ENCODE results near the gene RAP1GAP. TPM values are rescaled to one million over a fixed set of nuclear protein-coding genes. Genes with fewer than 3 reads are reported as not detected.

The RAP1GAP gene
- total and polyA plus RNA-seq, 4 donors = 17.1 to 103 (median 66.7) TPM

- WGBS (ENCODE audit: insufficient coverage) = 32% methylated on average over 33 of the region's 37 CpGs
- H3K9me3 ChIP-seq (ENCODE audit: control insufficient read depth, insufficient read depth, low read length) = no peaks in the 10 kb centered on the region
- H3K4me1 ChIP-seq (ENCODE audit: control insufficient read depth, insufficient read depth, low read length) = peaks cover 6% of the 10 kb centered on the region
- peaks cover 97% of the 10 kb centered on the region for H3K36me3 ChIP-seq (ENCODE audit: control insufficient read depth, insufficient read depth, low read length)
- no peaks in the 10 kb centered on the region for H3K27me3 ChIP-seq (ENCODE audit: control insufficient read depth, insufficient read depth, low read length)
- H3K27ac ChIP-seq (ENCODE audit: low read depth, low read length) = no peak overlapping the region
- DNase-seq (ENCODE audit: low read depth in 4 of 6, low spot score in 6 of 6) = peak in 2 of 6 donors; percentile 70 to 81
- H3K4me3 ChIP-seq (ENCODE audit: low read depth, low read length) = no peak overlapping the region
Observed at GRCh38 chr1:21607549-21608529, 61.3 kb downstream of the RAP1GAP start.

DNA sequence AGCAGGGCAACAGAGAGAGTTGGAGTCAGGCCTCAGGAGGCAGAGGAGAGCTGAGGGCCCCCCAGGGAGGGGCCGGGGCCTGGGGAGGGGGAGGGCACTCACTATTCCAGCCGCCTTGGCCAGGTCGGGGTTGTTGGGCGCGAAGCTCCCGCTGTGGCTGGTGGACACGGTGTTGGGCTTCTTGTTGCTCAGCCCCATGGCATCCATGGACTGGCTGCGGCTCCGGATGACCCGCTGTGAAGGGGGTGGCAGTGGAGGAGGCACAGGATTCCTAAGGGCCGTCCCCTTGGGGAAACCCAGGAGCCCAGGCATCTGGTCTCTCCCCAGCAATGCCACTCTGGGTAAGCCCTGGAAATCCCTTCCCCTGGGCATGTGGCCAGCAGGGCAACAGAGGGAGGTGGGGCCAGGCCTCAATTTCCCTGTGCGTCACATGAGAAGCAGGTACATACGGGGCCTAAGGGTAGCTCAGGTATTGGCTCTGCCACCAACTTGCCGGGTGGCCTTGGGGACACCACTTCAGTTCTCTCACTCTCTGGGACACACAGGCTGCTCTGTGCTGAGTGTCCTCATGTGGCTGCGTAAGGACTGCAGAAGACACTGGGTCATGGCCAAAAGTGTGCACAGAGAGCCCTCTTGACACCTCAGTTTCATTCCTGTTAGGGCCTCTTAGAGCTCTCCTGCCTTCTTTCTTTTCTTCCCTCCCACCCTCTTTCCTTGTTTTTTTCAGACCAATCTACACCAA lies 63.0 kb downstream of the RAP1GAP start:
- no peak for DNase-seq (ENCODE audit: low read depth in 4 of 6, low spot score in 6 of 6)
- H3K4me3 ChIP-seq (ENCODE audit: low read depth, low read length) = no peak overlapping the region
- 81% methylated on average over 14 of the region's 15 CpGs for WGBS (ENCODE audit: insufficient coverage)
- H3K4me1 ChIP-seq (ENCODE audit: control insufficient read depth, insufficient read depth, low read length) = peaks cover 6% of the 10 kb centered on the region
- H3K36me3 ChIP-seq (ENCODE audit: control insufficient read depth, insufficient read depth, low read length) = peaks cover 97% of the 10 kb centered on the region
- no peaks in the 10 kb centered on the region for H3K27me3 ChIP-seq (ENCODE audit: control insufficient read depth, insufficient read depth, low read length)
- H3K27ac ChIP-seq (ENCODE audit: low read depth, low read length) = no peak overlapping the region
- H3K9me3 ChIP-seq (ENCODE audit: control insufficient read depth, insufficient read depth, low read length) = no peaks in the 10 kb centered on the region

DNA sequence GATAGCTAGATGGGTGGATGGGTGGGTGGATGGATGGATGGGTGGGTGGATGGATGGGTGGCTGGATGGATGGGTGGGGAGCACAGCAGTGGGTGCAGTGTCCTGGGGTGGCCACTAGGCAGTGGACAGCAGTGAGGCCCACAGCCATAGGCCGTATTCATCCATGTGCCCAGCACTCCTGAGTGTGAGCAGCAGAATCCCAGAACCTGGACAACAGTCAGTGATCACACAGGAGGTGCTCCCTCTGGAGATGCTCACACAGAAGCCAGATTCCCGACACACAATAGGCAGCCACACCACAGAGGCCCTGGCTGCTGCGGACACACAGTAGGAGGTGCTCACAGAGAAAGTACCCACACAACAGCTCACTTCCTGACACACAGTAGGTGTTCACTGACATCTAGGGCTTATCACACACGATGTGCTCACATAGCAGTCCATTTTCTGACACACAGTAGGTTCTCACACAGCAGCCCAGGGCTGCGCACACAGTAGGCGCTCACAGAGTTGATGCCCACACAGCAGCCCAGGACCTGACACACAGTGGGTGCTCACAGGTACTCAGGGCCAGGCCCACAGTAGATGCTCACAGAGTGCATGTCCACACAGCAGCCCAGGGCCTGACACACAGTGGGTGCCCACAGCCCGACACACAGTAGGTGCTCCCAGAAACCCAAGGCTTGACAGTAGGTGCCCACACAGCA lies 64.0 kb downstream of the RAP1GAP start:
- H3K4me3 ChIP-seq (ENCODE audit: low read depth, low read length) = no peak overlapping the region
- H3K36me3 ChIP-seq (ENCODE audit: control insufficient read depth, insufficient read depth, low read length) = peaks cover 91% of the 10 kb centered on the region
- no peaks in the 10 kb centered on the region for H3K27me3 ChIP-seq (ENCODE audit: control insufficient read depth, insufficient read depth, low read length)
- WGBS (ENCODE audit: insufficient coverage) = 91% methylated on average over 7 of the region's 7 CpGs
- no peak overlapping the region for H3K27ac ChIP-seq (ENCODE audit: low read depth, low read length)
- H3K9me3 ChIP-seq (ENCODE audit: control insufficient read depth, insufficient read depth, low read length) = no peaks in the 10 kb centered on the region
- DNase-seq (ENCODE audit: low read depth in 4 of 6, low spot score in 6 of 6) = no peak
- H3K4me1 ChIP-seq (ENCODE audit: control insufficient read depth, insufficient read depth, low read length) = peaks cover 6% of the 10 kb centered on the region

DNA sequence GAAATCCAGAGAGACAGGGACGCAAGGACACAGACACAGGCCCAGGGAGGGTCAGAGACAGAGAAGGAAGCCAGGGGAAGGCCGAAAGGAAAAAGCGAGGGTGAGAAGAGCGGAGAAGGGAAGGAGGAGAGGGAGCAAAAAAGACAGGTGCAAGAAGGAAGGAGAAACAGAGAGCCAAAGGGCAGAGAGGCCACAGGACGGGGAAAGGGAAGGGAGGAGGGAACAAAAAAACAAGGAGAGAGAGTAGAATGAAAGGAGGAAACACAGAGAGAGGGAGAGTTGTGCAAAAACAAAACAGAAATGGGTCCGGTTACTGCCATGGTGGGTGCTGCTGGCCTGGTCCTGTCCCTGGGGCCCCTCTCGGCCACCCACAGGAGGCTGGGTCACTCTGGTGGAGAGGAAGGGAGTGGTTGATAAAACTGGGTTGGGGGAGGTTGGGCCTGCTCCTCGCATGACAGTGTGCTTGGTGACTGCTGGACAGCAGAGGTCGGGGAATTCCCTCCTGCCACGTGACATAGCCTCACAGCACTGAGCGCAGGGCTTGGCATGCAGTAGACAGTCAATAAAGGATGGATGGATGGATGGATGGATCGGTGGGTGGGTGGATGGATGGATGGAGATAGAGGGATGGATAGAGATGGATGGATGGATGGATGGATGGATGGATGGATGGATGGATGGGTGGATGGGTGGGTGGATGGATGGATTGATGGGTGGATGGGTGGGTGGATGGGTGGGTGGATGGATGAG lies 64.8 kb downstream of the RAP1GAP start:
- Histone ChIP-seq H3K4me1 (ENCODE audit: control insufficient read depth, insufficient read depth, low read length) (peaks cover 6% of the 10 kb centered on the region), H3K27me3 (ENCODE audit: control insufficient read depth, insufficient read depth, low read length) (no peaks in the 10 kb centered on the region), H3K4me3 (ENCODE audit: low read depth, low read length) (no peak overlapping the region), H3K27ac (ENCODE audit: low read depth, low read length) (no peak overlapping the region), H3K9me3 (ENCODE audit: control insufficient read depth, insufficient read depth, low read length) (no peaks in the 10 kb centered on the region), H3K36me3 (ENCODE audit: control insufficient read depth, insufficient read depth, low read length) (peaks cover 91% of the 10 kb centered on the region)
- DNase-seq (ENCODE audit: low read depth in 4 of 6, low spot score in 6 of 6) = no peak
- 89% methylated on average over 12 of the region's 12 CpGs for WGBS (ENCODE audit: insufficient coverage)

DNA sequence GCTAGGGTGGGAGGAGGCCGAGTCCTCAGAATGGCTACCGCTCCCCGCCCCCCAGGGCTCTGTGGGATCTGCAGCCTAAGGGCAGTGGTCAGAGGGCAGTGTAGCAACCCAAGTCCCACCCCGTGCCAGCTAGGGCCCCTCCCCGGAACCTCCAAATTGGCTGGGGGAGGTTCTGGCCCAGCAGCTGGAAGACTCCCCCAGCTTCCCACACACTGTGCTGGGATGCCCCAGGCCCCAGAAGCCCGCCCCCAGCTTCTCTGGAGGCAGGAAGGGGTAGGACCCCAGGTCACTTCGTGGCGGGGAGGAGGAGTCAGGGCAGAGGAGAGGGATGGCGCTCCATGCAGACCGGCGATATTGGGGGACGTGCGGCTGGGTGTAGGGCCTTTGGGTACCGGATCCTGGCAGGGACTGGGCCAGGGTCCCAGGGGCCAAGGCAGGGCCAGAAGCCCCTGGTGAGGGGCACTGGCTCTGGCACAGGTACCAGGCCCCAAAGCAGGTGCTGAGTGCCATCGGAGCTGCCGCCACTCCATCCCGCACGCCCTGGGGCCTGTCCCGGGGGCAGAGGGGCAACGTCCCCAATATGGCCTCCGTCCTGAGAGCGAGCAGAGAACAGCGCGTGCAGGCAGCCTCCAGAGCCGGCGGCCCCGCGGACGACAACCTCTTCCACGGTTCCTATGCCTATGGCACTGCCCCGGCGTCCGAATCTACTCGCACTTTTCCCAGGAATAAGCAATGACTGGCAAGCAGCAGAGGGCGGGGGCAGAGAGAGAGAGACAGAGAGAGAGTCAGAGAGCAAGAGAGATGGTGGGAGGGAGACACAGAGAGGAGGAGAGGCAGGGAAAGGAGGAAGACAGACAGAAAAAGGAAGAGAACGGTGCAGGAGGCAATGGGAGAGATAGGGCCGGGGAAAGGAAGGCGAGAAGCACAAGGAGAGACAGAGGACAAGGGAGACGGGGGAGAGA lies 65.7 kb downstream of the RAP1GAP start:
- peaks cover 6% of the 10 kb centered on the region for H3K4me1 ChIP-seq (ENCODE audit: control insufficient read depth, insufficient read depth, low read length)
- DNase-seq (ENCODE audit: low read depth in 4 of 6, low spot score in 6 of 6) = no peak
- 80% methylated on average over 35 of the region's 39 CpGs for WGBS (ENCODE audit: insufficient coverage)
- no peak overlapping the region for H3K4me3 ChIP-seq (ENCODE audit: low read depth, low read length)
- no peaks in the 10 kb centered on the region for H3K9me3 ChIP-seq (ENCODE audit: control insufficient read depth, insufficient read depth, low read length)
- H3K36me3 ChIP-seq (ENCODE audit: control insufficient read depth, insufficient read depth, low read length) = peaks cover 91% of the 10 kb centered on the region
- H3K27ac ChIP-seq (ENCODE audit: low read depth, low read length) = no peak overlapping the region
- no peaks in the 10 kb centered on the region for H3K27me3 ChIP-seq (ENCODE audit: control insufficient read depth, insufficient read depth, low read length)

DNA sequence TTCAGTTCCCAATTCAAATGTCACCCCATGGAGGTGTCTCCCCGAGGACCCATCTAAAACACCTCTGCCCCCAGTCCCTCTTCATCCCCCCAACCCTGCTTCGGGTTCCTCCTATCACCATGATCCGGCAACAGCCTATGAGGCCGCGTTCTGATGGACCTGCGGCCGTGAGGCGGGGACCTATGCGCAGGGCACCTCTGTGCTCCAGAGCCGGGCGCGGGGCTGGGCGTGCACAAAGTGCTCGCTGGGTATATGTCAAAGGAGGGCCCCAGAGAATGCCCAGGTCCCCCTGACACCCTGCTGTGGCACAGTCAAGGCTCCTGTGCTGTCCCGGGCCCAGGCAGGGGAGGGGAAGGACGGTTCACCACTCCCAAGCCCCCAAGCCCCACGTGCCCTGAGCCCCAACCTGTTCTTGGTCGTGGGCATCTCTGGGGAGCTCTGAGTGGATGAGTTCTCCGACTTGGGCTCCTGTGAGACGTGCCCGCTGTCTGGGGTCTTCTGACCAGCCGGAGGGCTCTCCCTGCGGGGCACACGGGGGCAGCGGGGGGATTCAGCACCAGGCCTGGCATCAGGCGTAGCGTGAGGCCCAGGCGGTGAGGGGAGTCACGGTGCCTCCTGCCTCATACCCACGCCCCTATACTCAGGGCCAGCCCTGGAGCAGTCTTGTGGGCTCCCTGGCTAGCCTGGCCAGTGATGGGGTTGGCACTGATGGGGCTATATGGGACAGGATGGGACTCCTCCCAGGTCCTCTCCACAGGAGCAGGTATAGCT lies 67.7 kb downstream of the RAP1GAP start:
- Histone ChIP-seq H3K27ac (ENCODE audit: low read depth, low read length) (no peak overlapping the region), H3K9me3 (ENCODE audit: control insufficient read depth, insufficient read depth, low read length) (no peaks in the 10 kb centered on the region), H3K4me1 (ENCODE audit: control insufficient read depth, insufficient read depth, low read length) (no peaks in the 10 kb centered on the region), H3K27me3 (ENCODE audit: control insufficient read depth, insufficient read depth, low read length) (no peaks in the 10 kb centered on the region), H3K4me3 (ENCODE audit: low read depth, low read length) (no peak overlapping the region), H3K36me3 (ENCODE audit: control insufficient read depth, insufficient read depth, low read length) (peaks cover 92% of the 10 kb centered on the region)
- 91% methylated on average over 29 of the region's 30 CpGs for WGBS (ENCODE audit: insufficient coverage)
- DNase-seq (ENCODE audit: low read depth in 4 of 6, low spot score in 6 of 6) = no peak

DNA sequence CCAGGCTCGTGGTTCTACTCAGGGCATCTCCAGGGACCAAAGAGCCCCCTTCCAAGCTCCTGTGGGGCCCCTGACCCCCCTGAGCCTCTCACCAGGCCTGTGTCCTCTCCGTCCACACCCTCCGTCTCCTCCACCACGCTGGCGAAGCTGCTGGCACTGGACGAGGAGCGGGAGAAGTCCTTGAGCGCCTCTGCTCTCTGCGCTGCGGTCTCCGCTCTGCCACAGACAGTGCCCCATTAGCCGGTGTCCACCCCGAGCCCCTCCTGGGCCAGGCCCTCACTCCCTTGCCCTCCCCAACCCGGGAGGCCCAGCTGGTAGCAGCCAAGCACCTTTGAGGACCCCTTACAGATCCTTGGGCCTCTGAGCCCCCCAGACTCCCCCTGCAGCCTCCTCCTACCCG lies 69.8 kb downstream of the RAP1GAP start:
- Histone ChIP-seq H3K9me3 (ENCODE audit: control insufficient read depth, insufficient read depth, low read length) (no peaks in the 10 kb centered on the region), H3K4me3 (ENCODE audit: low read depth, low read length) (no peak overlapping the region), H3K36me3 (ENCODE audit: control insufficient read depth, insufficient read depth, low read length) (peaks cover 93% of the 10 kb centered on the region), H3K27ac (ENCODE audit: low read depth, low read length) (no peak overlapping the region), H3K27me3 (ENCODE audit: control insufficient read depth, insufficient read depth, low read length) (no peaks in the 10 kb centered on the region), H3K4me1 (ENCODE audit: control insufficient read depth, insufficient read depth, low read length) (no peaks in the 10 kb centered on the region)
- no peak for DNase-seq (ENCODE audit: low read depth in 4 of 6, low spot score in 6 of 6)
- WGBS (ENCODE audit: insufficient coverage) = 87% methylated on average over 13 of the region's 15 CpGs

DNA sequence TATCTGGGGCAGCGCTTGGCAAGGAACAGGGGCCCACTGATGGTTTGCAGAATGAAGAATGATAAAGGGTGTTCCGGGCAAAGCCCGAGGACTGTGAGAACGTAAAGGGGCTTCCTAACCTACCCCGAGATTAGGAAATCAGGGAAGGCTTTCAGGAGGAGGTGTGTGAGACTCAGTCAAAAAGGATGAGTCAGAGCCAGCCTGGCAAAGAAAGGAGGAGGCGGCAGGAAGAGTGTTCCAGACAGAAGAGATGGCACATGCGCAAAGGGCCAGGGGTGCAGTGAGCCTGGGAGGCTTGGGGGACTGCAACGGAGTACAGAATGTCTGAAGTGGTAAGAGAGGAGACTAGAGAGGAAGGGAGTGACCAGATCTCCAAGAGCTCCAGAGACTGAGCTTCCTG lies 70.3 kb downstream of the RAP1GAP start:
- no peak overlapping the region for H3K4me3 ChIP-seq (ENCODE audit: low read depth, low read length)
- H3K4me1 ChIP-seq (ENCODE audit: control insufficient read depth, insufficient read depth, low read length) = peaks cover under 1% of the 10 kb centered on the region
- no peak for DNase-seq (ENCODE audit: low read depth in 4 of 6, low spot score in 6 of 6)
- 76% methylated on average over 8 of the region's 8 CpGs for WGBS (ENCODE audit: insufficient coverage)
- no peaks in the 10 kb centered on the region for H3K9me3 ChIP-seq (ENCODE audit: control insufficient read depth, insufficient read depth, low read length)
- H3K27me3 ChIP-seq (ENCODE audit: control insufficient read depth, insufficient read depth, low read length) = no peaks in the 10 kb centered on the region
- peaks cover 93% of the 10 kb centered on the region for H3K36me3 ChIP-seq (ENCODE audit: control insufficient read depth, insufficient read depth, low read length)
- H3K27ac ChIP-seq (ENCODE audit: low read depth, low read length) = no peak overlapping the region
